IPS DF 4.7 (cell line): ENCODE results near the gene WDR55.
"Not testable (repeated sequence)": the region's sequence is repeated elsewhere in the genome, so short reads cannot be mapped to it uniquely, and the experiment has no call there.

Experiments
- DNase-seq: peaks from one replicate; pipeline ENCODE4 v3.0.0-alpha.2; 2013; ENCODE audit warnings: low spot score; ENCODE audit errors: extremely low read depth

WDR55 gene

DNA sequence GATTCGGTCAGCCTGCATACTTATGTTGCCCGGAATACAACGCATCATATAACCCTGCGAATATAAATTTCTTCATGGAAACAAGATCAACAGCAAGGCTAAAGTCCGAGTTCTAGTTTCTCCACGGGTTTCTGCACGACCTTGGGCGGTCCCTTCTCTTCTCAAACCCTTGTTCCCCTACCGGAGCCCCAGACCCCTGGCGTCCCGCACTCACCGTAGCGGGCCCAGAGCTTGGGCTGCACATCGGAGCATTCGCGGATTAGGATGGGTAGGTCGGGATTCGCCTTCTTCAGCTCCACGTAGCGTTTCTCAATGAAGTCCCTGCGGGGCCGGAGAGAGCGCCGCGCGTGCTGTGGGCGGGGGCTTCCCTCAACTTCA lies 17.7 kb upstream of the WDR55 start:
- no peak for DNase-seq

DNA sequence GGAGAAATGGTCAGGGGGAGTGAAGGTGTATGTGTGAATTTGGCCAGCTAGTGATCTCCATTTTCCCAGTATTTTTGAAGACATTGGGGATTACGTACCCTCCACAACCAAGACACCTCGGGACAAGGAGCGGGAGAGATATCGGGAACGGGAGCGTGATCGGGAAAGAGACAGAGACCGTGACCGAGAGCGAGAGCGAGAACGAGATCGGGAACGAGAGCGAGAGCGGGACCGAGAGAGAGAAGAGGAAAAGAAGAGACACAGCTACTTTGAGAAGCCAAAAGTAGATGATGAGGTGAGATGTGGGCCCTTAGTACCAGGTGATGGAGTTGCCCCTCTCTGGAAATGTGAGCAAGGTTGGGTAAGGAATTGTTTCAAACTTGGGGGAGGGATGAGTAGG lies 5.8 kb upstream of the WDR55 start:
- no peak for DNase-seq

DNA sequence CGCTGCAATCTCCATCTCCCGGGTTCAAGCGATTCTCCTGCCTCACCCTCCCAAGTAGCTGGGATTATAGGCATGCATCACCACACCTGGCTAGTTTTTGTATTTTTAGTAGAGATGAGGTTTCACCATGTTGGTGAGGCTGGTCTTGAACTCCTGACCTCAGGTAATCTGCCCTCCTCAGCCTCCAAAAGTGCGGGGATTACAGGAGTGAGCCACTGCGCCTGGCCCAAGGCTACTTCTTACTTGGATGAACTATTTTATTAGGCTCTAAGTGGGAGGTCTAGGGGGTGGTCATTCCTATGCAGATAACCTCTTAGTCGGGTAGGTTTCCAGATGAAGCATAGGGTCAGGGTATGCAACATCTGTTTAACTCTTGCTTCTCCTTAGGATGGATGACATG lies 4.3 kb upstream of the WDR55 start:
- not testable (repeated sequence) for DNase-seq

DNA sequence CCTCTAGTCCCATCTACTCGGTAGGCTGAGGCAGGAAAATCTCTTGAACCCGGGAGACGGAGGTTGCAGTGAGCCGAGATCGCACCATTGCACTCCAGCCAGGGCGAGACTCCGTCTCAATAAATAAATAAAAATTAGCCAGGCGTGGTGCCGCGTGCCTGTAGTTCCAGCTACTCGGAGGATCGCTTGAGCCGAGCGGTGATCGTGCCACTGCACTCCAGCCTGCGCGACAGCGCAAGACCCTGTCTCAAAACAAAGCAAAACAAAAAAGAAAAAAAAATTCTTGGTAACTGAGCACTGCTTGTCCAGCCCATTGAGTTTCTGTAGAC lies 710 bp upstream of the WDR55 start:
- no peak for DNase-seq

DNA sequence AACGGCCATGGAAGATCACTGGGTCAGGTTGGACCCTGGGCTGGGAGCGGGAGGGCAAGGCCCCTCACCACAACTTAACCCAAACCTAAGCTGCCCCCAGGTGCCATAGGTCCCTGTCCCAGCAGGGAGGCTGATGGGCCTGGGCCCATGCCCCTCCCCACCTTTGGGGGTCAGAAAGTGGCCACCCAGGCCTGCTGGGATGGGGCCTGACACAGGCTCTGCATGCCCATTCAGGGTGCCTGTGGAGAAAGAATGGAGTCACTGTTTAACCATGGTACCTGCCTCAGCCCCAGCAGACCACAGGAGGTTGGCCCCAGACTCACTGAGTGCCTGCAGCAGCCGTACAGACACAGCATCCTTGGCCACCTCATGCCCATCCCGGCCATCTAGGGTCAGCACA lies 6.3 kb downstream of the WDR55 start:
- DNase-seq = not testable (repeated sequence)

DNA sequence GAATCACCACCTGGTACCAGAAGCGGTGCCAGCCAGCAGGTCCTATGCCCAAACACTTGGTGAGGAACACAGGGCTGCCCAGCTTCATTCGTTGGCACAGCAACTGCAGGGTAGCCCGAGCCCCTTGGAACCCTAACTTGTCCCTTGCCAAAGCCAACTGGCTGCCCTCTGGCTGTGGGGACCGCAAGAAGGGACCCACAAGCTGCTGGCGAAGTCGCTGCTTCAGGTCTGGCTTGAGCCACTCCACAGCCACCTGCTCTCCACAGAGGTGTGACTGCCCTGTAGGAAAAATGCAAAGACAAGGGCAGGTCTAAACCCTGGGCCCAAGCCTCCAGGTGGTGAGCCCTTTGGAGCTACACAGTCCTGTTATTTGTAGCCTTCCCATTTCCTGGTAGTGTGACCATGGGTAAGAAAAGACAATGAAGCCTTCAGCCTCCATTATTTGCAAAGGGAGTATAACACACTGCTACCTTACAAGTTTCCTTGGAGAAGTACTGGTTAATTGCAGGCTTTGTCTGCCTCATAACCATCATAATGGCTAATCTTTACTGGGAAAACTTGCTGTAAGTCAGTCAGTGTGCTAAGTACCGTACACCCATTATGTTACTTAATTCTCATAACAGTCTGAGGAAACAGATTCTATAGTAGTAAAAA lies 6.9 kb downstream of the WDR55 start:
- DNase-seq = no peak

DNA sequence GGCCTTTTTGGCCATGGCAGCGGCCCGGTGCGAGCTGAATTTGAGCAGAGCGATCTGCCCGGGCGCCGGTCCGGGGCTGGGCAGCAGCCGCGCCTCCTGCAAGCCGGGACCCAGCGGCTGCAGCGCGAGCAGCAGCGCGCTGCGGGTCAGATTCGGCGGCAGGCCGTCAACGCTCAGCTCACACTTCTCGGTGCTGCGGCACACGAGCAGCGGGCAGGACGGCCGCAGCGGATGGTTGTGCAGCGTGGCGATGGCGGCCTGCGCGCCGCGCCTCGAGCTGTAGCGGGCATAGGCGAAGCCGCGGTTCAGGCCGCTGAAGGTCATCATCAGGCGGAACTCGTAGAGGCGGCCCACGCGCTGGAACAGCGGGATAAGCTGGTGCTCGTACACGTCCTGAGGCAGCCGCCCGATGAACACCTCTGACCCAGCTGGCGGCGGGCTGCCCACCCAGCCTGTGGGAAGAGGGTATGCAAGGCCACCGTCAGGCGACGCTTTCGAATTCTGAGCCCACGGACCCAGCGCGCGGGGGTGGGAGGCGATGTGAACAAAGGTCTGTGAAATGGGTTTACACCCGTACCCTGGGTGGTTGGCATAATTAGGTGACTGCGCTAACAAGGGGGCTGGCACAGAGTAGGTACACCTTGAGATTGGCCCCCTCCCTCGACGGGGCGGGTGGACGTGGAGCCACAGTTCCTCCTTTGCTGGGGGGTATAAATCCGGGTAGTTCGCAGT lies 7.9 kb downstream of the WDR55 start:
- DNase-seq = no peak

DNA sequence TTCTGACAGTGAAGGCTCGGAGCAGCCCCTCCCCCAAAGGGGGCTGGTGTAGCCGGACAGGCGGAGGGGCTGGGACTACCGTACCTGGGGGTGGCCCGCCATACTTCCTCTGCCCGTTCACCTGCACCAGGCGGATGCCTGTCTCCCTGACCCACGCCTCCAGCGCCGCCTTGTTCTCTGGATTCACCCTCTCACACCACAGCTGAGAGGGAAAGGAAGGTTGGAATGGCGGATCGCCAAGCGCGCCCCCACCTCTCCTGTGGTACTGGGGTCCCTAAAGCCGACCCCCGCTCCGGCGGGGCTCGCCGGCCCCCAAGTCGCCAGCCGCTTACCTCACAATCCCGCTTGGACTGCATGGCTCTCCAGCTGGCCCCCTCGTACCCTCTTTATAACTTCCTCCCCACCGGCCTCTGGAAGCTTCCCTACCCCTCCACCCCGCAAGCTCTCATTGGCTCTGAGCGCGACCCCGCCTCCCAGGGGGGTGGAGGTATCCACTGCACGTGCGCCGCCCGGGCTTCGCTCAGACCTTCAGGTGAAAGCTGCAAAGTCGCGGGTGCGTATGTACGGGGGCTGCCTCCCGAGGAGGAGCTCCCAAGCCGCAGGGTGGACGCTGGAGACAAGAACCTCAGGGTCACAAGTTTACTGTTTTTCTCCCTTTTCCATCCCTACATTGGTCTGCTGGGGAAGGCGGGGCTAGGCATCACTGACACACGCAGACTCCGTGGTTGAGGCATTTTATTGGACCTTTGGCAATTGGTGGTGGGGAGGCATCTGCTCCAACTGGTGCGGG lies 8.7 kb downstream of the WDR55 start, which contains the start of gene DND1:
Gene DND1, minus strand, starts transcription at position 390 of the 790 bp plus-strand sequence. Its CDS starts 34 bp downstream, at position 356.
- no peak for DNase-seq

DNA sequence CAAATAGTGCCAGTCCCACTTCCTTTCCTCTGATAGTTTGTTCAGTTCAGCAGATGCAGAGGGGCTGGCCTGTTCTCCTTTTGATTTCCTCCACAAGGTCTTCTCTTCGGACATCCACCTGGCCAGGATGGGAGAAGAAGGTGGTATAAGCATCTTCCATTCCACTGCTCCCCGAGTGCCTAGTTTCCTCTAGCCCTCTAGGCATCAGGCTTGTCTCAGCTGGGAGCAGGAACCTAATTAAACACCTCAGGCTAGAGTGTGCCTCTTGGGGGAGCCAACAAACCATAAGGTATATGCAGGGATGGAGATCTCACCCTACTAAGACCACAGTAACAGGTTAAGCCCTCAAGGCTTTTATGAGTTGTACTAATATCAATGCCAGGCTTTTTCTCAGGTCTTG lies 9.5 kb downstream of the WDR55 start:
- DNase-seq = no peak

DNA sequence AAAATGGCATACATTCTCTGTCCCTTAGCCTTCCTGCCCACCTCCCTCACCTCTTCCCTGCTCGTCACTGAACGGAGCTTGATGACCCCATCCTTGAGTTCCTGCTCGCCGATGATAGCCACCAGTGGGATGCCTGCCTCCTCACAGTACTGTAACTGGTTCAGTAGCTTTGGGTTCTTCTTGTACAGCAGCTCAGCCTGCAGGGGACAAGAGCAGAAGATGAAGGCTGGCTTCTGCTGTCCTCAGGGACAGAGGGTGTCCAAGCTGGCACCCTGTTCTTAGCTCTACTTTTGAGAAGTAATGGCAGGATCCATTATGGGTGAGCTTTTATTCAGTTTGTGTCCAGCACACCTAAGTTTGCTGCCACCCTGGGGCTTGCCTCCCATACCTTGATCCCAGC lies 9.9 kb downstream of the WDR55 start:
- no peak for DNase-seq

DNA sequence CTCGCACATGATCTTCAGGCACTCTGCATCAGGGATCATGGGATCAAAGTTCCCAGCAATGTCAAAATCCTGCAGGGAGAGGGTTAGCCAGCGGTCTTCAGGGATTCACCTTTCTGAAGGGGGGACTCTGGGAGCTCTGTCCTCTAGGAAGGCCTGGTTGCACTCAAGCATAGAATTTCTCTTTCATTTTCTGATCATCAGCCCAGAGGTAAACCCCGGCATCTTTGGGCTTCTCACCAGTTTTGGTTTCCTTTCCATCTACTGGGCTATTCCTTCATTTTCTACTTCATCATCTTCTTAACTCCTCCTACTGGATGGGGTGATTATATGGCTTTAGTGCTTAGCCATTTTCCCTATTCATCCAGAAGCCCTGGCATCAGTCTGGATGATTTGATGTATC lies 13.2 kb downstream of the WDR55 start:
- no peak for DNase-seq

DNA sequence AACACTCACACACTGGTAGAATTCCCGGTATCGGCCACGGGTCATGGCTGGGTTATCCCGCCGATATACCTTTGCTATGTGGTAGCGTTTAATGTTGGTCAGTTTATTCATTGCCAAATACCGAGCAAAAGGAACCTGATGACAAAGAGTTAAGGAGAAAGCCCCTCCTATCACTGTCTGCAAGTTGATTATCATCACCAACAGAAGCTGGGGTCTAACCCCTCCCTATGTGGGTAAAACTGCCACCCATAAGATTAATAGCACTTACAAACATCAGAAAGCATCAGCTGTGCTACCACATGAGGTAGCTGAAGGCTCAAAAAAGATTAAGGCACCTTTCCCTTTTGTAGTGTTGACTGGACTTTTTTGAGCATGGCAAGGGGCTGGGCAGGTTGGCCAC lies 14.3 kb downstream of the WDR55 start:
- no peak for DNase-seq

DNA sequence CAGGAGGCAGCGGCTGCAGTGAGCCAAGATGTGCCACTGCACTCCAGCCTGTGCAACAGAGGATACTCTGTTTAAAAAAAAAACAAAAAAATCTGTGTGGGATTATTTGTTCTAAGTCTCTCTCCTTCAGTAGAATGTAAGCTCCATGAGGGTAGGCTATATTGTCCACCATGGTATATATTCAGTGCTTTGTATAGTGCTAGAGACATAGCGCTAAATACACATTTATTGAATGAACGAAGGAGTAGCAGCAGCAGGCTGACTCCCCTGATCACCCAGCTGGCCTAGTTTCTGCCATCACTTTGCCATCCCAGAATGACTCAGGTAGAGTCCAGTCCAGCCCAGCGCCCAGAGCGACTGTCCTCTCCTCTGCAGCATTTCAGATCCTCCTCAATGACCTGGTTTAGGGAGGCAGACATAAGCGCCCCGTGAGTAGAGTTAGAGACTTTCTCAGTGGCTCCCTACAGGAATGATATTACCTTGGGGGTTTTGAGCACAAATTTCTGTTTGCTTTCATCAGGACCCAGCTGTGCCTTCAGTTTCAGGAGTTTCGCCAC lies 25.8 kb downstream of the WDR55 start:
- no peak for DNase-seq

DNA sequence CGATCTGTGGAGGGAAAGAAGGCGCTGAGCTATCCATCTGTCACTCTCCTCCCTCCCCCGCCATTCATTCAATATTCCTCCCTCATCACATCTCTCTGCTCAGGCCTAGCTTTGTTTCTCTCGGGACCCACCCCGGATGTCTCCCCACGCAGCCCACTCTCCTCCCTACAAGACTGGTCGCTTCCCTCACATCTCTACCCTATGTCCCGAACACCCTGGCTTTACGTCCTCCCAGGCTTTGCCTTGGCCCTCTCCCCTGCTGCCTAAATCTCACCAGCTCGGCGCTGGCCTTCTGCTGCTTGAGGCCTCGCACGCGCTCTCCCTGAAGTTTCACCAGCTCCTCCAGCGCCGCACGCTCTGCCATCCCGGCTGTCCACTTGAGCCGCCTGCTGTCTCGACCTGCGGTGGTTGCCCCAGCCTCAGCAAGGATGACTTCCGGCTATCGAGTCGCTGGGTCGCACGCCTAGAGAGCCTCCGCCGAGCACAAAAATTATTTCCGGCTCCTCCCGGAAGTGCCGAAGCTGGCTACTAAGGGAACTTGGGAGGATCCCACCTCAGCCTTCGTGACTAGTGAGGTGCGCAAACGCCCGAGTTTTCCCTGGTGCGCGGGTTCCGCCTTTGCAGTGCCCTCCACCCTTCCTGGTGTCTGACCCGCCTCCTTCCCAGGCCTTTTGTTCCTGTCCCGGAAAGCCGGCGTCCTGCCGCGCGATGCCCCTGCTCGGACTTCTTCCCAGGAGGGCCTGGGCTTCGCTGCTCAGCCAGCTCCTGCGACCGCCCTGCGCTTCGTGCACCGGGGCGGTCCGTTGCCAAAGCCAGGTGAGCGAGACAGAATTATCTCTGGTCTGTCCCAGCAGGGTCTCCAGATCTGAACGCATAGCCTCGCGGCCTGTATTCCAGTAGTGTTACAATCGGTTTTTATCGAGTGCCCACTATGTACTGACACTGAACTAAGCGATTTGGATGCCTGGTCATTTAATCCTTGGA lies 26.5 kb downstream of the WDR55 start, which contains the start of the genes HARS1 and HARS2:
Gene HARS1, minus strand, starts transcription at position 430 of the 984 bp plus-strand sequence. Its CDS starts 66 bp downstream, at position 364.
Gene HARS2, plus strand, starts transcription at position 515 of the 984 bp plus-strand sequence. Its CDS starts 194 bp downstream, at position 709.
- peak; percentile 68 for DNase-seq

DNA sequence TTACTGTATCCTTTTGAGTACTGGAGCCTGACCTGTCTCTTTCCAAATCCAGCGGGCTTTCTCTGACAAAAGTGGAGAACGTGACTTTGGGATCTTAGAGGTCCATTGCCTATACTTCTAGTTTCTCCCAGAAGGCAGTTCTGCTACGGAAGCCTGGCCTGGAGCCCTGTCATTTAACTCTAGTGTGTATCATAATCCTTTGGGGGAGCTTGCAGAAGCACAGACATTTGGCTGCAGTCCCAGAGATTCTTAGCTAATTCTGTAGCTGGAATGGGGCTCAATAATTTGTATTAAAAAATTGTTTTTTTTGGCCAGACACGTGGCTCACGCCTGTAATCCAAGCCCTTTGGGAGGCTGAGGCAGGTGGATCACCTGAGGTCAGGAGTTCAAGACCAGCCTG lies 29.6 kb downstream of the WDR55 start:
- no peak for DNase-seq

DNA sequence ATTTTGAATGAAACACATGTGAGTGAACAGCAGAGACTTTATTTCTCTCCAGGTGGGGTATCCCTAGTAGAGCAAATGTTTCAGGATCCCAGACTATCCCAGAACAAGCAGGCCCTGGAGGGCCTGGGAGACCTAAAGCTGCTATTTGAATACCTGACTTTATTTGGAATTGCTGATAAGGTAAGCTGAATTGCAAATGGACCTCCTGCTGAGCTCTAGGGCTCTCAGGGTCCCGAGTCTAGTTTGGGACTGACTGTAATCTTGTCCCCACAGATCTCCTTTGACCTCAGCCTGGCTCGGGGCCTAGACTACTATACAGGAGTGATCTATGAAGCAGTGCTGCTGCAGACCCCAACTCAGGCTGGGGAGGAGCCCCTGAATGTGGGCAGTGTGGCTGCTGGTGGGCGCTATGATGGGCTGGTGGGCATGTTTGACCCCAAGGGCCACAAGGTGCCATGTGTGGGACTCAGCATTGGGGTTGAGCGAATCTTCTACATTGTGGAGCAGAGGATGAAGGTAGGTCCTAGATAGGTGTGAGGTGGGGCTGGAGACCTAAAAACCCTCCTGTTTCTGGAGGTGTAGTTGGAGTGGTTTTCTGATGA lies 32.3 kb downstream of the WDR55 start:
- no peak for DNase-seq

DNA sequence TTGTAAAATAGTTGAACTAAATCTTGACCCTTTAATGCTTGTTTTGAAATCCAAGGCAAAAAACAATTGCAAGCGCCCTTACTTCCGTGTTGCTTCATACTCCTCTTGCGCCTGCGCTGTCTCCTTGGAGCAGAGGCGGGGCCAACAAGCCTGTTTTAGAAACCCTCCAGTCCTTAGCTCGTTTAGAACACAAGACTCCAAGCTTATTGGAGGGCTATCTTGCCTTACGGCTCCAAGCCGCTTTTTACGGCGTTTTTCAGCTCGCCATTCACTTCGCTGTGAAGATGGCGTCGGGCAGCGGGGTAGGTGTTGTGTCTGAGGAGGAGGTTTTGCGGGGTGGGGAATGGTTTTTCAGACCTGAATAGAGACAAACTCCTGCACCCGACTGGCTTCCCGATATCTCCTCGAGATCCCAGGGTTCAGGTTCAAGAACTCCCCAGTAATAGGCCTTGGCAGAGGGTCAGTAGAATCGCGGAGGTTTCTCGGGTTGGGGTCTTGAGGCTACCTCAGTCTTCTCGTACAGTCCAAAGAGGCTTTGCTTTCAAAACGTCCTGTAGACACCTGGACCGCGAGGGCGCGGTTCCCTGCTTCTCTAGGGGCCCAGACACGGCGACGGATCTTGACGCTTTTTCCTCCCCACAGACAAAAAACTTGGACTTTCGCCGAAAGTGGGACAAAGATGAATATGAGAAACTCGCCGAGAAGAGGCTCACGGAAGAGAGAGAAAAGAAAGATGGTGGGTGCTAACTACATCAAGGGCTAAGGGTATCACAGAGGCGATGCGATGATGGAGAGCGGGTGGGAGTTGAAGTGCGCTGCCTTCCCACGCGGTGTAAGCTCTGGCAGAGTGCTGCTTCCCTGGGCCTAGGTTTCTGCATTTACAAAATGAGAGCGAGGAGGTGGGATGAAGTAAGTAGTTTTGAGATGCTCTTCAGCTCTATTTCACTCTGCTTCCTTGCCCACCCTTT lies 35.8 kb downstream of the WDR55 start, which contains the start of gene ZMAT2:
Gene ZMAT2, plus strand, starts transcription at position 271 of the 968 bp plus-strand sequence. Its CDS starts 14 bp downstream, at position 285.
- peak; percentile 88 for DNase-seq

DNA sequence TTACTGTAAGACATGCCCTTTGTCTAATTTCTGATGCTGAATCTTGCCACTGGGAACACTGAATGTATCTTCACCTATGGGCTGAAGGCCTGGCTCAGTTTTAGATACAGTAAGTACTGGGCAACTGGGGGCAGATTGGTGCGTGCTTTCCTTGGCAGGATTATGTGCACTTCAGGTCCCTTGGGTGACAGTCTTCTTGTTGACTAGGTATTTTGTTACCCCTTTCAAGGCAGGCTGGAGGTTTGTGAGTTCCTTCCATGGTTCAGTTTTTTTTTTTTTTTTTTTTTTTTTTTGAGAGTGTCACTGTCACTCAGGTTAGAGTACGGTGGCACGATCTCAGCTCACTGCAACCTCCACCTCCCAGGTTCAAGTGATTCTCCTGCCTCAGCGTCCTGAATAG lies 43.1 kb downstream of the WDR55 start:
- DNase-seq = no peak

DNA sequence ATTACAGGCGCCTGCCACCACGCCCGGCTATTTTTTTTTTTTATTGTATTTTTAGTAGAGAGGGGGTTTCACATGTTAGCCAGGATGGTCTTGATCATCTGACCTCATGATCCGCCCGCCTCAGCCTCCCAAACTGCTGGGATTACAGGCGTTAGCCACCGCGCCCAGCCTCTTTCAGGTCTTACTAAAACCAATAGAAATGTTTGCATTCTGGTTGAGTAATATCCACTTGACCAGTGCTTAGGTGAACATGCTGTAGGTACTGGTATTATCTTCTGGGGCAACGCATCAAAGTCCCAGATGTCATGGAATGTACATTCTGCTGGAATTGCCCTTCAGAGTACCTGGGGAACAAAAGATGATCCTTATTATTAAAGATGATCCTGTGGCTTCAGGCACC lies 44.1 kb downstream of the WDR55 start:
- not testable (repeated sequence) for DNase-seq
